Liver (tissue), 3 donors: ENCODE data around the gene RNF152.

Experiments
- EGR1 ChIP-seq, 2 donors: IDR thresholded peaks; 2 replicates each; pipeline ENCODE4 v1.6.1; 2016 to 2018; ENCODE audit warnings: antibody characterized with exemption in 2 of 2, low read depth in 2 of 2
- FOXA2 ChIP-seq: IDR thresholded peaks from 2 replicates; pipeline ENCODE4 v1.6.1; 2016; ENCODE audit warnings: antibody characterized with exemption
- GABPA ChIP-seq, 2 donors: IDR thresholded peaks in 1 of 2; conservative IDR thresholded peaks in 1 of 2; 2 replicates each; pipeline ENCODE4 v1.6.1; 2016; ENCODE audit warnings: antibody characterized with exemption in 2 of 2, mild to moderate bottlenecking in 1 of 2, moderate library complexity in 1 of 2
- HNF4G ChIP-seq: IDR thresholded peaks from 2 replicates; pipeline ENCODE4 v1.6.1; 2016; ENCODE audit warnings: antibody characterized with exemption
- JUND ChIP-seq, 2 donors: IDR thresholded peaks; 2 replicates each; pipeline ENCODE4 v1.6.1; 2016; ENCODE audit warnings: antibody characterized with exemption in 2 of 2
- NR2F2 ChIP-seq: IDR thresholded peaks from 2 replicates; pipeline ENCODE4 v1.6.1; 2016; ENCODE audit warnings: antibody characterized with exemption
- RAD21 ChIP-seq, 2 donors: IDR thresholded peaks; 2 replicates each; pipeline ENCODE4 v1.6.1; 2016; ENCODE audit warnings: antibody characterized with exemption in 2 of 2, mild to moderate bottlenecking in 2 of 2
- TAF1 ChIP-seq: conservative IDR thresholded peaks from 2 replicates; pipeline ENCODE4 v1.6.1; 2016; ENCODE audit warnings: antibody characterized with exemption, mild to moderate bottlenecking
- YY1 ChIP-seq: IDR thresholded peaks from 2 replicates; pipeline ENCODE4 v1.6.1; 2016; ENCODE audit warnings: antibody characterized with exemption, mild to moderate bottlenecking
- TF ChIP-seq, protein P1 (sequence below): IDR thresholded peaks from 2 replicates; pipeline ENCODE4 v1.6.1; 2016; ENCODE audit warnings: antibody characterized with exemption
- TF ChIP-seq, protein P2 (sequence below): fragments of 150-350 bp; IDR thresholded peaks from 2 replicates; pipeline ENCODE4 v1.5.1; 2017; ENCODE audit warnings: improper control_type of control experiment, low read depth, low read length; ENCODE audit not compliant: missing input control
- TF ChIP-seq, protein P3 (sequence below): IDR thresholded peaks from 2 replicates; pipeline ENCODE4 v1.6.1; 2016; ENCODE audit warnings: antibody characterized with exemption, mild to moderate bottlenecking
- TF ChIP-seq, protein P4 (sequence below): IDR thresholded peaks from 2 replicates; pipeline ENCODE4 v1.6.1; 2016; ENCODE audit warnings: antibody characterized with exemption
- donor health status: healthy.
- donor health status: healthy.

DNA sequence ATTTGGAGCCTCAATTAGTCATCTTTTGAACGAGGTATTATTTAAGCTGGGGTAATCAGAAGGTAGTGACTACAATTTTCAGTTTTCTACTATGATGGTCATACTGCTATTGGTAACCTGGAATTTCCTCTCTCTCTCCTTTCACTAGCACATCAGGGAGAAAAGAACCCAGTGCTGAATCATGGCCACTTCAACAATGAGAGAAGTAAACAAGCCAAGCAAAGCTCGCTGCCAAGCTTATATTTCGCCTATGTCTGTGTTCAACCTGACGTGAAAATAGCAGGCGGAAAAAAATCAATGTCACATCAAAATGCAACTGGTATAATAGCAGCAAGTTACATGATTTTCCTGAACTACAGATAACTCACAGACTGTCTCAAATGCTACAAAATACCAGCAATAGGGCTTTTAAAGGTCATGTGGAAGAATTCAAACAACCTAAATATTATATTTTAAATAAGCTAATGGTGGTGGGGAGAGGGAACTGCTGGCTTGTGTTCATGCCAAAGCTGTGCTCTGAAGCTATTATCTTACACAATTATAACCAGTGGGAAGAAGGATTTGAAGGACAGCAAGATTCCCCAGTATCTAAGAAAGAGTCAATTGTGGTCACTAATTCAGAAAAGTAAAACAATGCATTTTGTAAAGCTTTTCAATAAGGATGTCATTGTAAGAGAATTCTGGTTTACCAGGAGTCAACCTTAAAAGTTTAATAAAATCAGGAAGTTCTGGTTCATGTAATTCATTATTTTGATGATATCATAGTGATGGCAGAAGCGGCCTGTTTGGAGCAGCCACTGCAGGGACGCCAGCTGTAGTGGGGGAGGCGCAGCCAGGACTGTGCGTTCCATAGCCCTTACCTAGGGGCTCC, 38.0 kb downstream of the RNF152 start:
- TF ChIP-seq, protein P1, sequence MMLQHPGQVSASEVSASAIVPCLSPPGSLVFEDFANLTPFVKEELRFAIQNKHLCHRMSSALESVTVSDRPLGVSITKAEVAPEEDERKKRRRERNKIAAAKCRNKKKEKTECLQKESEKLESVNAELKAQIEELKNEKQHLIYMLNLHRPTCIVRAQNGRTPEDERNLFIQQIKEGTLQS: no peak
- TF ChIP-seq, protein P2, sequence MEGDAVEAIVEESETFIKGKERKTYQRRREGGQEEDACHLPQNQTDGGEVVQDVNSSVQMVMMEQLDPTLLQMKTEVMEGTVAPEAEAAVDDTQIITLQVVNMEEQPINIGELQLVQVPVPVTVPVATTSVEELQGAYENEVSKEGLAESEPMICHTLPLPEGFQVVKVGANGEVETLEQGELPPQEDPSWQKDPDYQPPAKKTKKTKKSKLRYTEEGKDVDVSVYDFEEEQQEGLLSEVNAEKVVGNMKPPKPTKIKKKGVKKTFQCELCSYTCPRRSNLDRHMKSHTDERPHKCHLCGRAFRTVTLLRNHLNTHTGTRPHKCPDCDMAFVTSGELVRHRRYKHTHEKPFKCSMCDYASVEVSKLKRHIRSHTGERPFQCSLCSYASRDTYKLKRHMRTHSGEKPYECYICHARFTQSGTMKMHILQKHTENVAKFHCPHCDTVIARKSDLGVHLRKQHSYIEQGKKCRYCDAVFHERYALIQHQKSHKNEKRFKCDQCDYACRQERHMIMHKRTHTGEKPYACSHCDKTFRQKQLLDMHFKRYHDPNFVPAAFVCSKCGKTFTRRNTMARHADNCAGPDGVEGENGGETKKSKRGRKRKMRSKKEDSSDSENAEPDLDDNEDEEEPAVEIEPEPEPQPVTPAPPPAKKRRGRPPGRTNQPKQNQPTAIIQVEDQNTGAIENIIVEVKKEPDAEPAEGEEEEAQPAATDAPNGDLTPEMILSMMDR: no peak
- TF ChIP-seq NR2F2: no peak
- no peak for TF ChIP-seq GABPA (IDR thresholded peaks at IDR 0.05 in 1 of 2, conservative IDR thresholded peaks at IDR 0.05 in 1 of 2)
- TF ChIP-seq, protein P3, sequence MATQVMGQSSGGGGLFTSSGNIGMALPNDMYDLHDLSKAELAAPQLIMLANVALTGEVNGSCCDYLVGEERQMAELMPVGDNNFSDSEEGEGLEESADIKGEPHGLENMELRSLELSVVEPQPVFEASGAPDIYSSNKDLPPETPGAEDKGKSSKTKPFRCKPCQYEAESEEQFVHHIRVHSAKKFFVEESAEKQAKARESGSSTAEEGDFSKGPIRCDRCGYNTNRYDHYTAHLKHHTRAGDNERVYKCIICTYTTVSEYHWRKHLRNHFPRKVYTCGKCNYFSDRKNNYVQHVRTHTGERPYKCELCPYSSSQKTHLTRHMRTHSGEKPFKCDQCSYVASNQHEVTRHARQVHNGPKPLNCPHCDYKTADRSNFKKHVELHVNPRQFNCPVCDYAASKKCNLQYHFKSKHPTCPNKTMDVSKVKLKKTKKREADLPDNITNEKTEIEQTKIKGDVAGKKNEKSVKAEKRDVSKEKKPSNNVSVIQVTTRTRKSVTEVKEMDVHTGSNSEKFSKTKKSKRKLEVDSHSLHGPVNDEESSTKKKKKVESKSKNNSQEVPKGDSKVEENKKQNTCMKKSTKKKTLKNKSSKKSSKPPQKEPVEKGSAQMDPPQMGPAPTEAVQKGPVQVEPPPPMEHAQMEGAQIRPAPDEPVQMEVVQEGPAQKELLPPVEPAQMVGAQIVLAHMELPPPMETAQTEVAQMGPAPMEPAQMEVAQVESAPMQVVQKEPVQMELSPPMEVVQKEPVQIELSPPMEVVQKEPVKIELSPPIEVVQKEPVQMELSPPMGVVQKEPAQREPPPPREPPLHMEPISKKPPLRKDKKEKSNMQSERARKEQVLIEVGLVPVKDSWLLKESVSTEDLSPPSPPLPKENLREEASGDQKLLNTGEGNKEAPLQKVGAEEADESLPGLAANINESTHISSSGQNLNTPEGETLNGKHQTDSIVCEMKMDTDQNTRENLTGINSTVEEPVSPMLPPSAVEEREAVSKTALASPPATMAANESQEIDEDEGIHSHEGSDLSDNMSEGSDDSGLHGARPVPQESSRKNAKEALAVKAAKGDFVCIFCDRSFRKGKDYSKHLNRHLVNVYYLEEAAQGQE: no peak
- no peak for TF ChIP-seq FOXA2
- TF ChIP-seq HNF4G: no peak
- TF ChIP-seq EGR1 (IDR thresholded peaks at IDR 0.05; ENCODE audit: low read depth in 2 of 2): no peak
- no peak for TF ChIP-seq JUND (IDR thresholded peaks at IDR 0.05)
- no peak for TF ChIP-seq RAD21 (IDR thresholded peaks at IDR 0.05)
- TF ChIP-seq YY1: no peak
- TF ChIP-seq, protein P4, sequence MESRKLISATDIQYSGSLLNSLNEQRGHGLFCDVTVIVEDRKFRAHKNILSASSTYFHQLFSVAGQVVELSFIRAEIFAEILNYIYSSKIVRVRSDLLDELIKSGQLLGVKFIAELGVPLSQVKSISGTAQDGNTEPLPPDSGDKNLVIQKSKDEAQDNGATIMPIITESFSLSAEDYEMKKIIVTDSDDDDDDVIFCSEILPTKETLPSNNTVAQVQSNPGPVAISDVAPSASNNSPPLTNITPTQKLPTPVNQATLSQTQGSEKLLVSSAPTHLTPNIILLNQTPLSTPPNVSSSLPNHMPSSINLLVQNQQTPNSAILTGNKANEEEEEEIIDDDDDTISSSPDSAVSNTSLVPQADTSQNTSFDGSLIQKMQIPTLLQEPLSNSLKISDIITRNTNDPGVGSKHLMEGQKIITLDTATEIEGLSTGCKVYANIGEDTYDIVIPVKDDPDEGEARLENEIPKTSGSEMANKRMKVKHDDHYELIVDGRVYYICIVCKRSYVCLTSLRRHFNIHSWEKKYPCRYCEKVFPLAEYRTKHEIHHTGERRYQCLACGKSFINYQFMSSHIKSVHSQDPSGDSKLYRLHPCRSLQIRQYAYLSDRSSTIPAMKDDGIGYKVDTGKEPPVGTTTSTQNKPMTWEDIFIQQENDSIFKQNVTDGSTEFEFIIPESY: no peak
- no peak for TF ChIP-seq TAF1
